Endothelial cell of umbilical vein (primary cell): ENCODE results near the gene RIOX2. TPM values are rescaled to one million over a fixed set of nuclear protein-coding genes. Genes with fewer than 3 reads are reported as not detected.

Experiments
- BruUV-seq: library from RNA; stranded (reverse); fragments of 400-500 nt; replicated peaks from 2 replicates; lab custom pipeline; 2021; lab: Mats Ljungman, UMichigan
- CTCF ChIA-PET: fragments of 300-600, 350-600 bp; sonication (Branson Sonifier 250); formaldehyde crosslinking; loops from one replicate; lab custom pipeline; 2021; ENCODE audit warnings: antibody characterized with exemption, inconsistent platforms; lab: Charles Lee
- POLR2A ChIA-PET: fragments of 300-600, 350-600 bp; sonication (Branson Sonifier 250); formaldehyde crosslinking; loops from one replicate; lab custom pipeline; 2021; ENCODE audit warnings: antibody characterized with exemption, inconsistent platforms; lab: Charles Lee
- DNase-seq: peaks from one replicate; pipeline ENCODE4 v3.0.0-alpha.2; 2011; ENCODE audit warnings: low read depth, low spot score
- FAIRE-seq: peaks from 2 replicates; lab custom pipeline; 2011; peaks lifted over from hg19 to GRCh38; lab: Jason Lieb, UNC
- H2AFZ ChIP-seq: 2 replicates; pipeline ENCODE4 v1.6.0; 2012; ENCODE audit warnings: low read depth, low read length, control low read depth, inconsistent platforms
- H3K27ac ChIP-seq: 2 replicates; pipeline ENCODE4 v1.5.1; 2011; ENCODE audit warnings: low read depth, mild to moderate bottlenecking, control low read depth, low read length, moderate library complexity; ENCODE audit not compliant: insufficient read depth
- H3K27me3 ChIP-seq, 2 experiments: 2 replicates each; pipeline versions ENCODE4 v1.6.0 to v1.6.1; 2011; ENCODE audit warnings: low read length in 2 of 2, mixed read lengths in 1 of 2; ENCODE audit not compliant: control insufficient read depth in 2 of 2, insufficient read depth in 2 of 2
- H3K36me3 ChIP-seq, 2 experiments: 2 replicates in 1 of 2; 3 replicates in 1 of 2; pipeline ENCODE4 v1.5.1; 2011; ENCODE audit warnings: low read length in 2 of 2, mild to moderate bottlenecking in 1 of 2, moderate library complexity in 1 of 2; ENCODE audit not compliant: control insufficient read depth in 2 of 2, insufficient read depth in 2 of 2; ENCODE audit errors: extremely low read depth in 1 of 2
- H3K4me1 ChIP-seq: 3 replicates; pipeline ENCODE4 v1.5.1; 2011; ENCODE audit warnings: mild to moderate bottlenecking, low read length; ENCODE audit not compliant: control insufficient read depth, insufficient read depth; ENCODE audit errors: extremely low read depth
- H3K4me2 ChIP-seq: 2 replicates; pipeline ENCODE4 v1.6.1; 2011; ENCODE audit warnings: low read length, control low read depth, mixed read lengths; ENCODE audit not compliant: insufficient read depth
- H3K4me3 ChIP-seq, 3 experiments: fragments of 200-600 bp in 1 of 3; sonication (generic), shearing (Covaris generic) in 1 of 3; replicated peaks in 1 of 3; 2 replicates each; pipeline ENCODE4 v1.5.1; 2011 to 2016; ENCODE audit warnings: control low read depth in 3 of 3, low read length in 3 of 3, mild to moderate bottlenecking in 2 of 3, inconsistent platforms in 1 of 3, low read depth in 1 of 3, moderate library complexity in 1 of 3; ENCODE audit not compliant: insufficient read depth in 1 of 3
- H3K79me2 ChIP-seq: 2 replicates; pipeline ENCODE4 v1.6.0; 2012; ENCODE audit warnings: low read length, inconsistent platforms; ENCODE audit not compliant: control insufficient read depth, insufficient read depth
- H3K9ac ChIP-seq: replicated peaks from 2 replicates; pipeline ENCODE3; 2011; ENCODE audit warnings: low read length, control low read depth; ENCODE audit not compliant: insufficient read depth; ENCODE audit errors: extremely low read depth
- H3K9me1 ChIP-seq: replicated peaks from 3 replicates; pipeline ENCODE4 v1.6.0; 2011; ENCODE audit warnings: mild to moderate bottlenecking, low read length; ENCODE audit not compliant: control insufficient read depth, insufficient read depth; ENCODE audit errors: extremely low read depth
- H3K9me3 ChIP-seq: replicated peaks from 2 replicates; pipeline ENCODE4 v1.5.1; 2012; ENCODE audit warnings: low read length, inconsistent platforms; ENCODE audit not compliant: control insufficient read depth, insufficient read depth
- H4K20me1 ChIP-seq: replicated peaks from 2 replicates; pipeline ENCODE3; 2011; ENCODE audit warnings: mild to moderate bottlenecking, low read length; ENCODE audit not compliant: control insufficient read depth, insufficient read depth; ENCODE audit errors: extremely low read depth
- CTCF ChIP-seq, 2 donors: IDR thresholded peaks; 1 replicate in 1 of 2; 2 replicates in 1 of 2; pipeline ENCODE4 v1.5.1; 2011; ENCODE audit warnings: low read length in 2 of 2, mild to moderate bottlenecking in 2 of 2, moderate library complexity in 2 of 2, control low read depth in 1 of 2, inconsistent platforms in 1 of 2, low read depth in 1 of 2; ENCODE audit not compliant: insufficient read depth in 1 of 2; ENCODE audit errors: extremely low read depth in 1 of 2
- EZH2 ChIP-seq: IDR thresholded peaks from 2 replicates; pipeline ENCODE4 v1.6.1; 2012; ENCODE audit warnings: borderline replicate concordance, low read depth, mild to moderate bottlenecking, moderate library complexity, low read length, inconsistent platforms; ENCODE audit not compliant: severe bottlenecking
- FOS ChIP-seq: IDR thresholded peaks from 2 replicates; pipeline ENCODE4 v1.6.1; 2011; ENCODE audit warnings: mild to moderate bottlenecking, low read length, moderate library complexity, borderline replicate concordance; ENCODE audit not compliant: insufficient read depth
- GATA2 ChIP-seq: IDR thresholded peaks from 2 replicates; pipeline ENCODE4 v1.7.0; 2011; ENCODE audit warnings: low read depth, mild to moderate bottlenecking, moderate library complexity, mixed read lengths, low read length; ENCODE audit not compliant: insufficient read length, insufficient read depth
- JUN ChIP-seq: IDR thresholded peaks from 2 replicates; pipeline ENCODE4 v1.6.1; 2011; ENCODE audit warnings: borderline replicate concordance, low read depth; ENCODE audit not compliant: insufficient read length, insufficient read depth
- MYC ChIP-seq: IDR thresholded peaks from one replicate; pipeline ENCODE4 v1.6.1; 2011; ENCODE audit warnings: mild to moderate bottlenecking, low read depth, low read length
- POLR2A ChIP-seq: IDR thresholded peaks from 2 replicates; pipeline ENCODE4 v1.6.1; 2012; ENCODE audit warnings: low read depth, mild to moderate bottlenecking, control low read depth, low read length
- POLR2AphosphoS5 ChIP-seq: IDR thresholded peaks from 2 replicates; pipeline ENCODE4 v1.6.1; 2012; ENCODE audit warnings: low read depth, mild to moderate bottlenecking, control low read depth, low read length, moderate library complexity; ENCODE audit not compliant: insufficient read depth
- dilution Hi-C: fragments of 300-500 bp; cut with MboI; formaldehyde crosslinking; loops from one replicate; pipeline ENCODE4 v1.15.0; 2019; ENCODE audit warnings: low sequenced_read_pairs; ENCODE audit not compliant: extremely low pct_ligation_motif_present
- intact Hi-C: fragments of 100-400 bp; cut with micrococcal nuclease; formaldehyde crosslinking; loops from one replicate; pipeline ENCODE4 v1.10.0; 2022
- polyA plus RNA-seq, 4 experiments: library from polyadenylated mRNA; depleted of rRNA in 3 of 4; stranded (reverse) in 3 of 4; unstranded in 1 of 4; fragments of >200 nt; gene quantifications; 2 replicates each; pipeline versions ENCODE4 v1.2.1 to v1.2.3, GENCODE V29; 2011 to 2012; ENCODE audit warnings: missing spikeins in 1 of 4
- total RNA-seq: library from RNA; stranded (reverse); gene quantifications from 2 replicates; pipeline ENCODE4 v1.2.3, GENCODE V29; 2021
- TF ChIP-seq, protein P1 (sequence below): IDR thresholded peaks from 2 replicates; pipeline ENCODE4 v1.6.1; 2011; ENCODE audit not compliant: insufficient read depth, insufficient read length

The RIOX2 gene
- total and polyA plus RNA-seq, 2 donors (not counting 3 experiments of a cell fraction or from before 2014, with no cell fraction given) = 14.5 to 30.5 TPM

DNA sequence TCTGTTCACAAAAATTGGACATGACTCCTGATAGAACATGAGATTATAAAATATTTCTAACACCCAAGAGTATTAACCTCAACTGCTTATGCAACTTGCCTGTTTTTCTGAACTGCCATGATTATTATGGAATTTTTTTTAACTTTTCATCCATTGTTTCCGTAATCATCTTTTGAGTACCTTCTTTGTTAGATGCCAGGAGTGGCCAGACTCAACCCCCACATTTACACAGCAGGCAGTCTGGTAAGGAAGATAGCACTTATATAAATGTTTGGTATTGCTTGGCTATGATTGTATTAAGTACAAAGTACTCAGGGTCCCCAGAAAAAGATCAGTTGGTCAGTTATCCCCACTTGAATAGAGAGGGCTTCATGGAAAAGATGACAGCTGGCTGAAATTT, 76.1 kb downstream of the RIOX2 start:
- Histone ChIP-seq H3K27me3 (no peaks in the 10 kb centered on the region), H3K79me2 (no peaks in the 10 kb centered on the region), H4K20me1 (no peaks in the 10 kb centered on the region), H3K9ac (no peak overlapping the region), H3K9me1 (no peaks in the 10 kb centered on the region), H3K4me1 (no peaks in the 10 kb centered on the region), H3K27ac (no peak overlapping the region), H2AFZ (no peak overlapping the region), H3K9me3 (no peaks in the 10 kb centered on the region), H3K36me3 (no peaks in the 10 kb centered on the region), H3K4me3 (no peak overlapping the region), H3K4me2 (no peak overlapping the region)
- no peak for DNase-seq
- no TSS peak for BruUV-seq
- POLR2A ChIA-PET = no interaction called here
- CTCF ChIA-PET = no interaction called here
- no peak for FAIRE-seq
- intact Hi-C loops (loop anchor here (5.0 kb wide), 1 partner anchor 74 kb away; the partner anchor contains the start of gene CRYBG3), dilution Hi-C loops (no loop called here)
- TF ChIP-seq CTCF (IDR thresholded peaks at IDR 0.05; ENCODE audit: extremely low read depth in 1 of 2, insufficient read depth in 1 of 2, low read depth in 1 of 2, low read length in 2 of 2) (no peak), MYC (no peak), FOS (no peak), POLR2AphosphoS5 (no peak), POLR2A (no peak), EZH2 (no peak), JUN (no peak), GATA2 (no peak)
- TF ChIP-seq, protein P1, sequence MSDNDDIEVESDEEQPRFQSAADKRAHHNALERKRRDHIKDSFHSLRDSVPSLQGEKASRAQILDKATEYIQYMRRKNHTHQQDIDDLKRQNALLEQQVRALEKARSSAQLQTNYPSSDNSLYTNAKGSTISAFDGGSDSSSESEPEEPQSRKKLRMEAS = no peak
